Lung (tissue), 12 donors: Measurements from ENCODE around the gene ALX4. TPM values are rescaled to one million over a fixed set of nuclear protein-coding genes. Genes with fewer than 3 reads are reported as not detected.

ENCODE experiments used
- ATAC-seq: fragments of 200-7000 bp; cut with Tn5 transposase; one replicate; pipeline ENCODE4 v1.9.1; 2020; ENCODE audit warnings: moderate number of reproducible peaks; ENCODE audit not compliant: insufficient read depth, low FRiP score
- DNase-seq, 3 donors: peaks; one replicate each; pipeline ENCODE4 v3.0.0-alpha.2; 2013 to 2017
- H3K27ac ChIP-seq, 2 donors: one replicate each; pipeline ENCODE4 v1.5.1; 2013; ENCODE audit warnings: mild to moderate bottlenecking in 2 of 2, moderate library complexity in 2 of 2, control low read depth in 1 of 2, inconsistent platforms in 1 of 2, low read depth in 1 of 2, low read length in 1 of 2
- H3K27me3 ChIP-seq, 3 donors: one replicate each; pipeline ENCODE4 v1.5.1; 2013; ENCODE audit warnings: low read length in 2 of 3; ENCODE audit not compliant: control insufficient read depth in 3 of 3, insufficient read depth in 3 of 3
- H3K36me3 ChIP-seq, 4 donors: one replicate each; pipeline ENCODE4 v1.5.1; 2013; ENCODE audit warnings: low read length in 4 of 4, mild to moderate bottlenecking in 1 of 4, moderate library complexity in 1 of 4; ENCODE audit not compliant: control insufficient read depth in 4 of 4, insufficient read depth in 4 of 4
- H3K4me1 ChIP-seq, 5 donors: one replicate each; pipeline ENCODE4 v1.5.1; 2013; ENCODE audit warnings: low read length in 5 of 5, mild to moderate bottlenecking in 2 of 5, moderate library complexity in 1 of 5; ENCODE audit not compliant: control insufficient read depth in 5 of 5, insufficient read depth in 5 of 5
- H3K4me3 ChIP-seq: one replicate; pipeline ENCODE4 v1.5.1; 2013; ENCODE audit warnings: mild to moderate bottlenecking, control low read depth, moderate library complexity
- H3K9ac ChIP-seq, 2 donors: one replicate each; pipeline ENCODE4 v1.5.1; 2013; ENCODE audit warnings: low read length in 2 of 2, control low read depth in 1 of 2; ENCODE audit not compliant: insufficient read depth in 1 of 2
- H3K9me3 ChIP-seq, 4 donors: one replicate each; pipeline ENCODE4 v1.5.1; 2013; ENCODE audit warnings: low read length in 3 of 4, mild to moderate bottlenecking in 1 of 4, moderate library complexity in 1 of 4; ENCODE audit not compliant: control insufficient read depth in 4 of 4, insufficient read depth in 3 of 4
- CTCF ChIP-seq: IDR thresholded peaks from 2 replicates; pipeline ENCODE4 v1.5.1; 2012; ENCODE audit warnings: mild to moderate bottlenecking; ENCODE audit errors: control extremely low read depth, extremely low read depth
- WGBS, 2 donors: extraction: QIAGEN DNeasy Blood & Tissue Kit; methylation state at CpG; one replicate each; pipeline ENCODE4 v1.1.7; 2013; 5-methylcytosine and 5-hydroxymethylcytosine counted together
- polyA plus RNA-seq, 2 donors: library from polyadenylated mRNA; stranded (reverse); fragments of 200-250 nt; gene quantifications; one replicate each; pipeline ENCODE4 v1.2.1, GENCODE V29; 2013
- total RNA-seq, 2 donors: library from RNA; depleted of rRNA in 1 of 2; stranded (reverse); fragments of >200 nt in 1 of 2; gene quantifications; one replicate each; pipeline ENCODE4 v1.2.1, GENCODE V29; 2014 to 2021
- donor health status: control.
- donor health status: control.
- donor health status: Bipolar disorder and iron deficiency.
- donor health status: healthy.
- donor health status: DM: yes; HTN: yes; CAD: no.

The ALX4 gene
- total and polyA plus RNA-seq, 4 donors: 0.01 to 0.06 TPM; not detected in 2

- Histone ChIP-seq H3K9ac (no peak overlapping the region), H3K36me3 (no peaks in the 10 kb centered on the region), H3K27ac (no peak overlapping the region), H3K27me3 (peaks cover 37 to 93% (median 88%) of the 10 kb centered on the region in 3 donors), H3K4me3 (no peak overlapping the region), H3K4me1 (peaks cover 4 to 35% (median 6%) of the 10 kb centered on the region in 5 donors), H3K9me3 (peaks cover 0 to 15% (median 0%) of the 10 kb centered on the region in 4 donors)
- ATAC-seq (no peak), DNase-seq (no peak)
- WGBS, 2 donors: 19 to 25% methylated on average over 4 of the region's 4 CpGs
- no peak for TF ChIP-seq CTCF
These were observed 2.9 kb upstream of the ALX4 start for GRCh38 chr11:44312876-44313275.

- Histone ChIP-seq H3K27ac (no peak overlapping the region), H3K27me3 (peaks cover 26 to 93% (median 88%) of the 10 kb centered on the region in 3 donors), H3K4me3 (no peak overlapping the region), H3K9me3 (peaks cover 0 to 10% (median 0%) of the 10 kb centered on the region in 4 donors), H3K36me3 (no peaks in the 10 kb centered on the region), H3K9ac (no peak overlapping the region), H3K4me1 (peaks cover 4 to 29% (median 6%) of the 10 kb centered on the region in 5 donors)
- ATAC-seq (no peak), DNase-seq (no peak)
- TF ChIP-seq CTCF: no peak
- WGBS, 2 donors: 10 to 11% methylated on average over 44 of the region's 44 CpGs
These were observed 1.7 kb upstream of the ALX4 start for GRCh38 chr11:44311339-44312261.

- H3K27ac ChIP-seq: no peak overlapping the region
- no peak overlapping the region for H3K9ac ChIP-seq
These were observed 729 bp upstream of the ALX4 start for GRCh38 chr11:44310463-44311272.

More at GRCh38 chr11:44310463-44311272, 729 bp upstream of the ALX4 start:
- DNase-seq (no peak), ATAC-seq (no peak)
- peaks cover under 1 to 26% (median 4%) of the 10 kb centered on the region in 5 donors for H3K4me1 ChIP-seq
- H3K36me3 ChIP-seq: no peaks in the 10 kb centered on the region
- no peak overlapping the region for H3K4me3 ChIP-seq
- H3K27me3 ChIP-seq: peaks cover 19 to 95% (median 90%) of the 10 kb centered on the region in 3 donors
- TF ChIP-seq CTCF: no peak
- 5 to 7% methylated on average over 49 of the region's 49 CpGs for WGBS, 2 donors
- peaks cover 0 to 8% (median 0%) of the 10 kb centered on the region in 4 donors for H3K9me3 ChIP-seq
